H1 (cell line): Measurements from ENCODE around the gene GSKIP. TPM values are rescaled to one million over a fixed set of nuclear protein-coding genes. Genes with fewer than 3 reads are reported as not detected.

Source experiments
- CTCF ChIA-PET: fragments of 300-600 bp; sonication (Branson Sonifier 250); formaldehyde crosslinking; loops from one replicate; lab custom pipeline; 2021; ENCODE audit not compliant: partially characterized antibody; lab: Charles Lee
- POLR2A ChIA-PET: fragments of 300-600 bp; sonication (Branson Sonifier 250); formaldehyde crosslinking; loops from one replicate; lab custom pipeline; 2021; ENCODE audit warnings: inconsistent platforms; ENCODE audit not compliant: partially characterized antibody; lab: Charles Lee
- DNase-seq, 2 experiments: peaks; one replicate each; pipeline versions ENCODE4 v3.0.0 to v3.0.0-alpha.2; 2010 to 2022; ENCODE audit warnings: low spot score in 2 of 2, low read depth in 1 of 2, mixed read lengths in 1 of 2
- FAIRE-seq: peaks from 2 replicates; lab custom pipeline; 2011; peaks lifted over from hg19 to GRCh38; lab: Jason Lieb, UNC
- H2AFZ ChIP-seq: 2 replicates; pipeline ENCODE4 v1.8.1; 2012; ENCODE audit warnings: low read length, inconsistent platforms
- H2AK5ac ChIP-seq: 2 replicates; pipeline ENCODE4 v1.6.1; 2013; ENCODE audit warnings: low read depth, low read length
- H2BK120ac ChIP-seq: replicated peaks from 2 replicates; pipeline ENCODE3; 2013; ENCODE audit warnings: low read depth, low read length, inconsistent platforms
- H2BK12ac ChIP-seq: 2 replicates; pipeline ENCODE4 v1.6.1; 2013; ENCODE audit warnings: low read depth, low read length
- H2BK15ac ChIP-seq: 2 replicates; pipeline ENCODE4 v1.6.1; 2013; ENCODE audit warnings: low read length
- H2BK20ac ChIP-seq: 2 replicates; pipeline ENCODE4 v1.6.1; 2013; ENCODE audit warnings: low read length
- H2BK5ac ChIP-seq: 2 replicates; pipeline ENCODE4 v1.6.1; 2013; ENCODE audit warnings: low read depth, low read length
- H3K14ac ChIP-seq: 2 replicates; pipeline ENCODE4 v1.6.1; 2013; ENCODE audit warnings: inconsistent platforms; ENCODE audit not compliant: insufficient read length
- H3K18ac ChIP-seq: 2 replicates; pipeline ENCODE4 v1.6.1; 2013; ENCODE audit warnings: low read length; ENCODE audit errors: extremely low read depth
- H3K23ac ChIP-seq: 2 replicates; pipeline ENCODE4 v1.6.1; 2013; ENCODE audit warnings: inconsistent platforms; ENCODE audit not compliant: insufficient read length
- H3K23me2 ChIP-seq: 2 replicates; pipeline ENCODE4 v1.6.1; 2013; ENCODE audit warnings: low read depth, low read length
- H3K27ac ChIP-seq: 2 replicates; pipeline ENCODE4 v1.6.1; 2011; ENCODE audit warnings: low read depth, low read length, inconsistent platforms
- H3K27me3 ChIP-seq, 4 experiments: replicated peaks in 1 of 4; 1 replicate in 1 of 4; 2 replicates in 3 of 4; pipeline versions ENCODE4 v1.6.1 to v1.8.1; 2011 to 2013; ENCODE audit warnings: low read length in 3 of 4, mild to moderate bottlenecking in 3 of 4, inconsistent platforms in 2 of 4, mixed read lengths in 2 of 4, moderate library complexity in 1 of 4; ENCODE audit not compliant: control insufficient read depth in 3 of 4, insufficient read depth in 3 of 4; ENCODE audit errors: extremely low read depth in 1 of 4
- H3K36me3 ChIP-seq, 4 experiments: 2 replicates each; pipeline versions ENCODE4 v1.6.1 to v1.8.1; 2011 to 2013; ENCODE audit warnings: mild to moderate bottlenecking in 4 of 4, low read length in 3 of 4, moderate library complexity in 2 of 4, control low read depth in 1 of 4, inconsistent platforms in 1 of 4; ENCODE audit not compliant: insufficient read depth in 4 of 4, control insufficient read depth in 2 of 4
- H3K4ac ChIP-seq: replicated peaks from 2 replicates; pipeline ENCODE3; 2013; ENCODE audit warnings: low read length, low read depth, mixed read lengths, inconsistent platforms; ENCODE audit not compliant: insufficient read length
- H3K4me1 ChIP-seq, 4 experiments: replicated peaks in 1 of 4; 1 replicate in 1 of 4; 2 replicates in 3 of 4; pipeline versions ENCODE4 v1.6.1 to v1.8.1; 2011 to 2013; ENCODE audit warnings: low read length in 3 of 4, inconsistent platforms in 2 of 4, mixed read lengths in 1 of 4; ENCODE audit not compliant: insufficient read depth in 4 of 4, control insufficient read depth in 3 of 4
- H3K4me2 ChIP-seq, 2 experiments: 2 replicates each; pipeline versions ENCODE4 v1.6.1 to v1.8.1; 2011 to 2013; ENCODE audit warnings: low read depth in 2 of 2, low read length in 2 of 2, control low read depth in 1 of 2, inconsistent platforms in 1 of 2, mild to moderate bottlenecking in 1 of 2; ENCODE audit not compliant: insufficient read depth in 1 of 2
- H3K4me3 ChIP-seq, 4 experiments: fragments of 200-600, 300-600 bp in 1 of 4; sonication (generic), shearing (Covaris generic), sonication (Bioruptor Twin) in 1 of 4; 2 replicates each; pipeline versions ENCODE4 v1.5.1 to v1.8.1; 2011 to 2016; ENCODE audit warnings: low read length in 4 of 4, low read depth in 3 of 4, control low read depth in 2 of 4, inconsistent platforms in 2 of 4, mild to moderate bottlenecking in 2 of 4, mixed read lengths in 1 of 4, moderate library complexity in 1 of 4; ENCODE audit not compliant: insufficient read depth in 2 of 4; ENCODE audit errors: extremely low read depth in 1 of 4
- H3K56ac ChIP-seq: replicated peaks from 2 replicates; pipeline ENCODE3; 2013; ENCODE audit warnings: low read depth, mild to moderate bottlenecking, mixed read lengths, low read length, inconsistent platforms; ENCODE audit not compliant: insufficient read length
- H3K79me1 ChIP-seq: 2 replicates; pipeline ENCODE4 v1.6.1; 2013; ENCODE audit warnings: low read depth, low read length, control low read depth
- H3K79me2 ChIP-seq, 2 experiments: 2 replicates each; pipeline versions ENCODE4 v1.6.1 to v1.8.1; 2012 to 2013; ENCODE audit warnings: low read length in 2 of 2, mild to moderate bottlenecking in 2 of 2, inconsistent platforms in 1 of 2; ENCODE audit not compliant: insufficient read depth in 2 of 2, control insufficient read depth in 1 of 2
- H3K9ac ChIP-seq, 4 experiments: replicated peaks in 1 of 4; 1 replicate in 1 of 4; 2 replicates in 3 of 4; pipeline versions ENCODE4 v1.6.1 to v1.8.1; 2011 to 2013; ENCODE audit warnings: low read depth in 3 of 4, low read length in 3 of 4, control low read depth in 2 of 4, mild to moderate bottlenecking in 2 of 4, moderate library complexity in 2 of 4, inconsistent platforms in 1 of 4; ENCODE audit errors: extremely low read depth in 1 of 4
- H3K9me3 ChIP-seq, 2 experiments: 2 replicates each; pipeline versions ENCODE4 v1.6.1 to v1.8.1; 2012 to 2013; ENCODE audit warnings: mild to moderate bottlenecking in 2 of 2, moderate library complexity in 2 of 2, control low read depth in 1 of 2, inconsistent platforms in 1 of 2, low read depth in 1 of 2, low read length in 1 of 2, mixed read lengths in 1 of 2; ENCODE audit not compliant: insufficient read depth in 2 of 2
- H4K20me1 ChIP-seq, 2 experiments: replicated peaks in 1 of 2; 2 replicates each; pipeline versions ENCODE3 to v1.8.1; 2011 to 2013; ENCODE audit warnings: inconsistent platforms in 2 of 2, low read length in 2 of 2, mild to moderate bottlenecking in 1 of 2; ENCODE audit not compliant: insufficient read depth in 2 of 2, control insufficient read depth in 1 of 2
- H4K5ac ChIP-seq: 2 replicates; pipeline ENCODE4 v1.6.1; 2013; ENCODE audit warnings: low read length, low read depth, mixed read lengths, inconsistent platforms; ENCODE audit not compliant: insufficient read length
- H4K8ac ChIP-seq: 2 replicates; pipeline ENCODE4 v1.8.0; 2013; ENCODE audit warnings: mild to moderate bottlenecking, moderate library complexity, low read length, inconsistent platforms; ENCODE audit not compliant: insufficient read depth; ENCODE audit errors: extremely low read depth
- H4K91ac ChIP-seq: replicated peaks from 2 replicates; pipeline ENCODE3; 2013; ENCODE audit warnings: low read length, mixed read lengths, inconsistent platforms; ENCODE audit not compliant: insufficient read length
- CHD2 ChIP-seq: IDR thresholded peaks from 2 replicates; pipeline ENCODE4 v1.6.1; 2012; ENCODE audit warnings: low read length, improper control_type of control experiment
- SAP30 ChIP-seq: fragments of 300-600 bp; sonication (generic); IDR thresholded peaks from 2 replicates; pipeline ENCODE4 v1.7.1; 2012; ENCODE audit warnings: low read length, moderate library complexity, mild to moderate bottlenecking, inconsistent platforms; ENCODE audit not compliant: insufficient read depth, insufficient replicate concordance
- SP2 ChIP-seq: IDR thresholded peaks from 2 replicates; pipeline ENCODE4 v1.6.1; 2012; ENCODE audit warnings: mild to moderate bottlenecking, low read length, inconsistent platforms
- TBP ChIP-seq: IDR thresholded peaks from 2 replicates; pipeline ENCODE4 v1.6.1; 2011; ENCODE audit warnings: low read depth, low read length, improper control_type of control experiment
- WGBS, 2 experiments: shearing (Covaris generic) in 1 of 2; methylation state at CpG; one replicate each; pipeline versions ENCODE4 v1.1.6 to v1.1.7; 2013 to 2015; ENCODE audit warnings: low lambda C conversion rate in 2 of 2, mixed read lengths in 2 of 2, inconsistent platforms in 1 of 2, low coverage in 1 of 2, missing lambda C conversion rate in 1 of 2; ENCODE audit not compliant: insufficient replicate concordance in 2 of 2, insufficient coverage in 1 of 2, insufficient read length in 1 of 2; ENCODE audit errors: extremely low coverage in 1 of 2, missing lambda C conversion rate in 1 of 2; 5-methylcytosine and 5-hydroxymethylcytosine counted together
- long read RNA-seq, 2 experiments: library from RNA in 1 of 2; library from capped mRNA in 1 of 2; stranded (forward); transcript quantifications; one replicate each; pipeline ENCODE4 v2.0.0, GENCODE V29; 2021; ENCODE audit warnings: inconsistent platforms in 1 of 2
- polyA minus RNA-seq, 3 experiments: library from RNA; depleted of rRNA, polyadenylated mRNA; stranded (reverse); fragments of >200 nt; gene quantifications; 1 replicate in 2 of 3; 2 replicates in 1 of 3; pipeline ENCODE4 v1.2.3, GENCODE V29; 2011
- polyA plus RNA-seq, 7 experiments: library from polyadenylated mRNA; depleted of rRNA in 3 of 7; stranded (reverse) in 5 of 7; unstranded in 2 of 7; fragments of >200 nt in 5 of 7; fragments of 200-250 nt in 2 of 7; gene quantifications; 1 replicate in 5 of 7; 2 replicates in 1 of 7; 4 replicates in 1 of 7; pipeline versions ENCODE4 v1.2.1 to v1.2.3, GENCODE V29; 2011 to 2013; ENCODE audit warnings: missing spikeins in 2 of 7, mixed read lengths in 2 of 7
- total RNA-seq: library from RNA; stranded (reverse); fragmentation: NEBNext Ultra II Directional; extraction: Animal tissue kit (Norgen Biotek cat#: 25700); gene quantifications from 2 replicates; pipeline ENCODE4 v1.2.1, GENCODE V29; 2021

The GSKIP gene
- total RNA-seq (32.8 and 37.1 TPM in 2 replicates), polyA plus RNA-seq (2011; rRNA removed) (9.5 and 20.3 TPM in 2 replicates), polyA minus RNA-seq (2011; rRNA and poly(A)+ RNA removed) (28.1 and 35.5 TPM in 2 replicates)
- polyA plus RNA-seq (2011; cell fraction: cytosol; rRNA removed): 21.0 TPM
- polyA plus RNA-seq (2011; cell fraction: nucleus; rRNA removed): 3.7 TPM
- 24.2 to 36.1 TPM (median 31.8 TPM) in 4 replicates for polyA plus RNA-seq (2012, experiment 1 of 2)
- 3.5 TPM for polyA plus RNA-seq (2012, experiment 2 of 2)
- 20.6 TPM for polyA plus RNA-seq (2013, experiment 1 of 2)
- 21.4 TPM for polyA plus RNA-seq (2013, experiment 2 of 2)
- polyA minus RNA-seq (2011; cell fraction: cytosol; rRNA and poly(A)+ RNA removed): 10.4 TPM
- 9.7 TPM for polyA minus RNA-seq (2011; cell fraction: nucleus; rRNA and poly(A)+ RNA removed)
- long read RNA-seq, experiment 1, transcript GSKIP-205 (4 exons, 2,218 nt): major isoform, 15 of 58 reads
- long read RNA-seq, experiment 1, partial matches to known transcripts: 39 of 58 reads
- long read RNA-seq, experiment 1, other reads (novel, unspliced or antisense): 3 of 58 reads
- long read RNA-seq, experiment 2, transcript GSKIP-205 (4 exons, 2,218 nt): major isoform, 64 of 86 reads
- long read RNA-seq, experiment 2, partial matches to known transcripts: 20 of 86 reads
- long read RNA-seq, experiment 2, other reads (novel, unspliced or antisense): 0 of 86 reads

- Histone ChIP-seq H3K27me3 (no peaks in the 10 kb centered on the region), H3K27ac (peak within 1 kb of the TSS; percentile 48; the same call in 1 of the 2 replicates), H2BK12ac (no peak within 1 kb of the TSS), H2AFZ (peak within 1 kb of the TSS; percentile 36; the same call in 1 of the 2 replicates), H3K4me3 (peak within 1 kb of the TSS; percentile 89 to 92 (median 92)), H4K20me1 (peaks cover 0 to 13% of the 10 kb centered on the region in 2 experiments), H2BK5ac (peak within 1 kb of the TSS; percentile 25; the same call in 1 of the 2 replicates), H3K79me2 (peaks cover 2 to 84% of the 10 kb centered on the region in 2 experiments), H2BK120ac (no peak within 1 kb of the TSS), H2BK20ac (no peak within 1 kb of the TSS), H3K18ac (peak within 1 kb of the TSS; percentile 14; the same call in 1 of the 2 replicates), H3K23me2 (peaks cover 11% of the 10 kb centered on the region), H4K5ac (peak within 1 kb of the TSS; percentile 58), H3K4me1 (peaks cover 0 to 10% (median 2%) of the 10 kb centered on the region in 4 experiments; a peak in 6 of 7 replicates), H2AK5ac (no peak within 1 kb of the TSS), H4K91ac (no peak within 1 kb of the TSS), H3K4me2 (peak within 1 kb of the TSS; percentile 83 to 99), H3K4ac (no peak within 1 kb of the TSS), H3K79me1 (peaks cover 8% of the 10 kb centered on the region), H3K56ac (no peak within 1 kb of the TSS), H3K23ac (no peak within 1 kb of the TSS), H3K9ac (peak within 1 kb of the TSS; percentile 75 to 87 (median 82)), H4K8ac (peak within 1 kb of the TSS; percentile 86), H3K14ac (no peak within 1 kb of the TSS), H3K9me3 (no peaks in the 10 kb centered on the region), H3K36me3 (no peaks in the 10 kb centered on the region), H2BK15ac (no peak within 1 kb of the TSS)
- FAIRE-seq (no peak), DNase-seq (peak; percentile 70 to 98)
- 2% methylated on average over 61 of the region's 92 CpGs; no CpG with 5 or more reads in 1 of the 2 experiments for WGBS, 2 experiments
- ChIA-PET CTCF (no interaction called here), POLR2A (interaction anchor here (0.7 to 1.6 kb wide), 4 partner anchors 9 to 158 kb away, joined by 3 to 6 read pairs (median 4); partner anchors contain the start of genes BDKRB2 and PAPOLA)
- TF ChIP-seq SP2 (no peak), SAP30 (no peak), CHD2 (no peak), TBP (0 out of 2 replicates have a peak, but pooled peaks have one; percentile 34)
These were observed at the start of gene GSKIP, which contains the start of gene ATG2B for GRCh38 chr14:96362965-96363750. Gene GSKIP, plus strand, starts transcription at chr14:96363526. Its CDS starts 18,722 bp downstream, at chr14:96382248. Gene ATG2B, minus strand, starts transcription at chr14:96363341. Its CDS starts 365 bp downstream, at chr14:96362976.
